ENCODE data around the gene ARHGAP19.

DNA sequence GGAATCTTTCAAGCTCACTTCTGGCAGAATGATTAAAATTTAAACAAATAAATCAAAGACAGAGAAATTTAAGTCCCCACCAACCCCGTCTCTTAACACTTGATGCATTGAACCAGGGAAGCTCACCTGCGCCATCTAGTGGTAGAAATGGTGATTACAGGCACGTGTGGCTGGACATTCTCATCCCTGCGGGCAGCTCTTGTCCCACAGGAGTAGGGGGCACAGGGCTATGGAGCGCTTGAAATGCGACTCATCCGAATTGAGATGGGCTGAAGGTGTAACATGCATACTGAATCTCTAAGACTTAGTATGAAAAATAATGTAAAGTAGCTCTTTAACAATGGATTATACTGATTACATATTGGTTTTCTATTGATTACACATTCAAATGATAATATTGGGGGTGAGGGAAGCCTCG lies 81.9 kb downstream of the ARHGAP19 start:
- no peak for TF ChIP-seq POLR2A (IDR thresholded peaks at IDR 0.05; ENCODE audit: low read length)
- no peak for TF ChIP-seq GATA1 (IDR thresholded peaks at IDR 0.05; ENCODE audit: low read depth, low read length)
